Sigmoid colon (tissue), 7 donors: ENCODE data around the gene FMN2. TPM values are rescaled to one million over a fixed set of nuclear protein-coding genes. Genes with fewer than 3 reads are reported as not detected.

Experiments used
- DNase-seq: peaks from one replicate; pipeline ENCODE4 v3.0.0-alpha.2; 2019
- H3K27ac ChIP-seq, 4 donors: fragments of 200-600 bp; sonication (generic); one replicate each; pipeline ENCODE4 v1.5.1; 2016 to 2019; ENCODE audit warnings: mild to moderate bottlenecking in 1 of 4
- H3K27me3 ChIP-seq, 3 donors: fragments of 200-600 bp; sonication (generic); one replicate each; pipeline ENCODE4 v1.5.1; 2019; ENCODE audit warnings: mild to moderate bottlenecking in 1 of 3
- H3K36me3 ChIP-seq, 4 donors: fragments of 200-600 bp; sonication (generic); one replicate each; pipeline ENCODE4 v1.5.1; 2016 to 2019
- H3K4me1 ChIP-seq, 4 donors: fragments of 200-600 bp; sonication (generic); one replicate each; pipeline ENCODE4 v1.5.1; 2017 to 2019
- H3K4me3 ChIP-seq, 4 donors: fragments of 200-600 bp; sonication (generic); one replicate each; pipeline ENCODE4 v1.5.1; 2017 to 2019; ENCODE audit warnings: mild to moderate bottlenecking in 2 of 4, moderate library complexity in 1 of 4
- H3K9me3 ChIP-seq, 4 donors: fragments of 200-600 bp in 3 of 4; sonication (generic) in 3 of 4; one replicate each; pipeline versions ENCODE4 v1.5.1 to v1.6.1; 2013 to 2019
- CTCF ChIP-seq, 4 experiments: fragments of 450-650 bp in 3 of 4; fragments of 200-600 bp in 1 of 4; IDR thresholded peaks; one replicate each; pipeline ENCODE4 v1.5.1; 2016 to 2019; ENCODE audit warnings: antibody characterized with exemption in 4 of 4, mild to moderate bottlenecking in 3 of 4, moderate library complexity in 2 of 4
- EP300 ChIP-seq, 4 donors: sonication (generic); formaldehyde crosslinking; IDR thresholded peaks; one replicate each; pipeline ENCODE4 v1.6.1; 2017; ENCODE audit warnings: antibody characterized with exemption in 4 of 4
- POLR2A ChIP-seq, 2 donors: fragments of 450-650 bp; IDR thresholded peaks; one replicate each; pipeline ENCODE4 v1.6.1; 2016; ENCODE audit warnings: antibody characterized with exemption in 2 of 2, mild to moderate bottlenecking in 2 of 2, moderate library complexity in 2 of 2
- POLR2AphosphoS5 ChIP-seq, 4 donors: sonication (generic); formaldehyde crosslinking; IDR thresholded peaks; one replicate each; pipeline ENCODE4 v1.6.1; 2017; ENCODE audit warnings: antibody characterized with exemption in 4 of 4
- WGBS, 2 donors: extraction: QIAGEN DNeasy Blood & Tissue Kit; methylation state at CpG; one replicate each; pipeline ENCODE4 v1.1.7; 2013; 5-methylcytosine and 5-hydroxymethylcytosine counted together
- intact Hi-C: fragments of 100-400 bp; cut with DNase I; formaldehyde crosslinking; loops from one replicate; pipeline ENCODE4 v1.15.1; 2023
- polyA plus RNA-seq, 3 donors: library from polyadenylated mRNA; stranded (reverse); fragments of 200-250 nt; gene quantifications; one replicate each; pipeline ENCODE4 v1.2.3, GENCODE V29; 2013
- total RNA-seq, 4 donors: library from RNA; depleted of rRNA; stranded (reverse); fragments of >200 nt; gene quantifications; one replicate each; pipeline ENCODE4 v1.1.0, GENCODE V29; 2016
- donor health status: healthy with polysubstance abuse.
- donor health status: Bipolar disorder and iron deficiency.
- donor health status: healthy.

FMN2 gene
- total and polyA plus RNA-seq, 7 donors = 1.5 to 16.9 (median 10.3) TPM

DNA sequence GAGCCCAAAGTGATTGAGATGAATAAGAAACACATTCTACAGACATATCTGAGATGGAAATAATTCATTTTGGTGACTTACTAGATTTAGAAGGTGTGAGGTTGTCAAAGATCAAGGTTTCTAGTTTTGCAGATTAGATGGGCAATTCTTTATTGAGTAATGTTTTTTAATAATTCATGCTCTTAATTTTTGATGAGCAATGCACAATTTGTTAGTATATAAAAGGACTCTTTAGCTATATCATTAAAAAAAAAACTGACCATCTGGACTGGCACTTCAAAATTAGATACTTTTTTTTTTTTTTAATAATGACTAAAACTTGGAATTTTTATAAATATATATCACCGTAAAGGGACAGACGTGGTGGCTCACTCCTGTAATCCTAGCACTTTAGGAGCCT lies 63.9 kb downstream of the FMN2 start:
- Histone ChIP-seq H3K4me1 (no peaks in the 10 kb centered on the region), H3K4me3 (no peak overlapping the region), H3K9me3 (no peaks in the 10 kb centered on the region), H3K27me3 (no peaks in the 10 kb centered on the region), H3K36me3 (no peaks in the 10 kb centered on the region), H3K27ac (no peak overlapping the region)
- intact Hi-C loops = no loop called here
- DNase-seq = no peak
- no peak for TF ChIP-seq CTCF (IDR thresholded peaks at IDR 0.05)
- no peak for TF ChIP-seq POLR2AphosphoS5 (IDR thresholded peaks at IDR 0.05)
- TF ChIP-seq EP300 (IDR thresholded peaks at IDR 0.05) = no peak
- TF ChIP-seq POLR2A (IDR thresholded peaks at IDR 0.05) = no peak
- 94 to 95% methylated on average over 2 of the region's 2 CpGs for WGBS, 2 donors

DNA sequence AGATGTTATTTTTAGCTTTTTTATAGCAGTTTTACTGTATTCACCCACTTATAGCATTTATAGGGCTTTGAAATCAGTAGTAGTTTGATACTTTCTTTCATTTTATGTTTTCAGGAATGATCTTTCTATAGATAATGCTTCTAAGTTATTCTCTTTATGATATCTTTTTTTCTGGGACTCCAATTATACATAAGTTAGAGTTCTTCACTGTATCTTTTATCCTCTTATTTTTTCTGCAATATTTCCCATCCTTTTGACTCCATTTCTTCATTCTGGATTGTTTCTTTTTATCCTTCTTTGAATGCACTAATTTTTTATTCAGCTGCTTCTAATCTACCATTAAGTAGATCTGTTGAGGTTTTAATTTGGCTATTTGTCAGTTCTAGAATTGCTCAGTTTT lies 73.1 kb downstream of the FMN2 start:
- H3K27me3 ChIP-seq = no peaks in the 10 kb centered on the region
- intact Hi-C loops = no loop called here
- DNase-seq = no peak
- H3K4me1 ChIP-seq = peaks cover 0 to 5% (median 0%) of the 10 kb centered on the region in 4 donors
- no peak for TF ChIP-seq POLR2AphosphoS5 (IDR thresholded peaks at IDR 0.05)
- no peak for TF ChIP-seq CTCF (IDR thresholded peaks at IDR 0.05)
- no peak for TF ChIP-seq EP300 (IDR thresholded peaks at IDR 0.05)
- no peak for TF ChIP-seq POLR2A (IDR thresholded peaks at IDR 0.05)
- H3K36me3 ChIP-seq = no peaks in the 10 kb centered on the region
- H3K27ac ChIP-seq = no peak overlapping the region
- peaks cover 0 to 3% (median 1%) of the 10 kb centered on the region in 4 donors for H3K9me3 ChIP-seq
- H3K4me3 ChIP-seq = no peak overlapping the region

DNA sequence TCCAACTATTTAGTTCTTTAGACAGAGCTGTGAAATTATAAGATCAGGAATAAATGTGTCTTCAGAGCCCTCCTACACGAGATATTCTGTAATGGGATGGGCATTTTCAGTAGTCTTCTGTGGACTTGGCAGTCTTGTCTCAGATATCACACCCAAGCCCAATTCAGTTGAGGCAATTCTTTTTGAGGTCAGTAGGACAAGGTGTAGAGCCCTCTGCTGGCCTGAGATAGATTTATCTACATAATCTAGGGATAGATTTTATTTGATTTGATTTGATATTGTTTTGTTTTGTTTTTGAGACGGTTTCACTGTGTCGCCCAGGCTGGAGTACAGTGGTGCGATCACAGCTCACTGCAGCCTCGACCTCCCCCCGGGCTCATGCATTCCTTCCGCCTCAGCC lies 77.5 kb downstream of the FMN2 start:
- WGBS, 2 donors = 58 to 77% methylated on average over 7 of the region's 7 CpGs
- Histone ChIP-seq H3K9me3 (peaks cover 0 to 3% (median 1%) of the 10 kb centered on the region in 4 donors), H3K27me3 (no peaks in the 10 kb centered on the region), H3K4me1 (peaks cover 0 to 5% (median 0%) of the 10 kb centered on the region in 4 donors), H3K27ac (no peak overlapping the region), H3K36me3 (no peaks in the 10 kb centered on the region), H3K4me3 (no peak overlapping the region)
- DNase-seq = no peak
- intact Hi-C loops = no loop called here
- no peak for TF ChIP-seq POLR2AphosphoS5 (IDR thresholded peaks at IDR 0.05)
- no peak for TF ChIP-seq EP300 (IDR thresholded peaks at IDR 0.05)
- no peak for TF ChIP-seq POLR2A (IDR thresholded peaks at IDR 0.05)
- peak in 1 of 4 experiments; percentile 12 for TF ChIP-seq CTCF (IDR thresholded peaks at IDR 0.05)

DNA sequence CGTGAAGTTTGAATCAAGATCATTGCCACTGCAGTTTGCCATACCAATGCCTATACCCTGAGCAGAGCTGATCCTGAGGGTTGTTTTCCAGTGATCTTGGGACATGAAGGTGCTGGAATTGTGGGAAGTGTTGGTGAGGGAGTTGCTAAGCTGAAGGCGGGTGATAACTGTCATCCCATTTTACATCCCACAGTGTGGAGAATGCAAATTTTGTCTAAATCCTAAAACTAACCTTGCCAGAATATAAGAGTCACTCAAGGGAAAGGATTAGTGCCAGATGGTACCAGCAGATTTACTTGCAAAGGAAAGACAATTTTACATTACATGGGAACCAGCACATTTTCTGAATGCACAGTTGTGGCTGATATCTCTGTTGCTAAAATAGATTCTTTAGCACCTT lies 78.6 kb downstream of the FMN2 start:
- H3K9me3 ChIP-seq = no peaks in the 10 kb centered on the region
- H3K4me3 ChIP-seq = no peak overlapping the region
- intact Hi-C loops = no loop called here
- no peak for DNase-seq
- peaks cover 0 to 5% (median 0%) of the 10 kb centered on the region in 4 donors for H3K4me1 ChIP-seq
- H3K27me3 ChIP-seq = no peaks in the 10 kb centered on the region
- WGBS, 2 donors = 87 to 89% methylated on average over 2 of the region's 2 CpGs
- no peak overlapping the region for H3K27ac ChIP-seq
- H3K36me3 ChIP-seq = no peaks in the 10 kb centered on the region
- no peak for TF ChIP-seq POLR2A (IDR thresholded peaks at IDR 0.05)
- no peak for TF ChIP-seq EP300 (IDR thresholded peaks at IDR 0.05)
- TF ChIP-seq CTCF (IDR thresholded peaks at IDR 0.05) = no peak
- no peak for TF ChIP-seq POLR2AphosphoS5 (IDR thresholded peaks at IDR 0.05)

- H3K36me3 ChIP-seq = no peaks in the 10 kb centered on the region
- no peaks in the 10 kb centered on the region for H3K9me3 ChIP-seq
- no peak for DNase-seq
- H3K4me3 ChIP-seq = no peak overlapping the region
- intact Hi-C loops = no loop called here
- WGBS, 2 donors = 75 to 89% methylated on average over 6 of the region's 6 CpGs
- H3K27ac ChIP-seq = no peak overlapping the region
- H3K27me3 ChIP-seq = no peaks in the 10 kb centered on the region
- H3K4me1 ChIP-seq = peaks cover 0 to 5% (median 0%) of the 10 kb centered on the region in 4 donors
- TF ChIP-seq POLR2AphosphoS5 (IDR thresholded peaks at IDR 0.05) (no peak), CTCF (IDR thresholded peaks at IDR 0.05) (no peak), EP300 (IDR thresholded peaks at IDR 0.05) (no peak)
Measured at GRCh38 chr1:240170806-240171205, 79.1 kb downstream of the FMN2 start.
